ENCODE data around the gene C3orf62.

DNA sequence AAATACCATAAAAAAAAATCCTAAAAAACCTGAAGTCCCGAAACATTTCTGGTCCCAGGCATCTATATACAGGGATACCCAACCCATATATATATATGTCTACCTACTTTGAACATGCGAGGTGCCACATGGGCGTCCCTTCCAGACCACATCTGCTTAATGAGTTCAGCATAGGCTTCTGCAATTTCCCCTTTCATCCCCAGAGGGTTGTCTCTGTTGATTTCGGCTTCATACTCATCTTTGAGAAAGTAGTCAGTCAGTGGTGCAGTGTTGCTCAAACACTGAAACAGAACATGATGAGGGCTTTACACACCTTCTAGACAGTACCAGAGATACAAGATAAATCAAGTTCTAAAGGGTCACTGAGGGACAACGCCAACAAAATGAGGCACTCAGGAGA, 28.6 kb upstream of the C3orf62 start:
- no peak for TF ChIP-seq POLR2A (IDR thresholded peaks at IDR 0.05)
- no peak for TF ChIP-seq CTCF (IDR thresholded peaks at IDR 0.05)

Measured in ovary (tissue), 3 donors.